H1 (cell line): ENCODE measurements around the gene RGS17. TPM values are rescaled to one million over a fixed set of nuclear protein-coding genes. Genes with fewer than 3 reads are reported as not detected.

Experiments
- CTCF ChIA-PET: fragments of 300-600 bp; sonication (Branson Sonifier 250); formaldehyde crosslinking; loops from one replicate; lab custom pipeline; 2021; ENCODE audit not compliant: partially characterized antibody; lab: Charles Lee
- POLR2A ChIA-PET: fragments of 300-600 bp; sonication (Branson Sonifier 250); formaldehyde crosslinking; loops from one replicate; lab custom pipeline; 2021; ENCODE audit warnings: inconsistent platforms; ENCODE audit not compliant: partially characterized antibody; lab: Charles Lee
- DNase-seq, 2 experiments: peaks; one replicate each; pipeline versions ENCODE4 v3.0.0 to v3.0.0-alpha.2; 2010 to 2022; ENCODE audit warnings: low spot score in 2 of 2, low read depth in 1 of 2, mixed read lengths in 1 of 2
- FAIRE-seq: peaks from 2 replicates; lab custom pipeline; 2011; peaks lifted over from hg19 to GRCh38; lab: Jason Lieb, UNC
- H2AFZ ChIP-seq: 2 replicates; pipeline ENCODE4 v1.8.1; 2012; ENCODE audit warnings: low read length, inconsistent platforms
- H2AK5ac ChIP-seq: 2 replicates; pipeline ENCODE4 v1.6.1; 2013; ENCODE audit warnings: low read depth, low read length
- H2BK120ac ChIP-seq: replicated peaks from 2 replicates; pipeline ENCODE3; 2013; ENCODE audit warnings: low read depth, low read length, inconsistent platforms
- H2BK12ac ChIP-seq: 2 replicates; pipeline ENCODE4 v1.6.1; 2013; ENCODE audit warnings: low read depth, low read length
- H2BK15ac ChIP-seq: 2 replicates; pipeline ENCODE4 v1.6.1; 2013; ENCODE audit warnings: low read length
- H2BK20ac ChIP-seq: 2 replicates; pipeline ENCODE4 v1.6.1; 2013; ENCODE audit warnings: low read length
- H2BK5ac ChIP-seq: 2 replicates; pipeline ENCODE4 v1.6.1; 2013; ENCODE audit warnings: low read depth, low read length
- H3K14ac ChIP-seq: 2 replicates; pipeline ENCODE4 v1.6.1; 2013; ENCODE audit warnings: inconsistent platforms; ENCODE audit not compliant: insufficient read length
- H3K18ac ChIP-seq: 2 replicates; pipeline ENCODE4 v1.6.1; 2013; ENCODE audit warnings: low read length; ENCODE audit errors: extremely low read depth
- H3K23ac ChIP-seq: 2 replicates; pipeline ENCODE4 v1.6.1; 2013; ENCODE audit warnings: inconsistent platforms; ENCODE audit not compliant: insufficient read length
- H3K23me2 ChIP-seq: 2 replicates; pipeline ENCODE4 v1.6.1; 2013; ENCODE audit warnings: low read depth, low read length
- H3K27ac ChIP-seq: 2 replicates; pipeline ENCODE4 v1.6.1; 2011; ENCODE audit warnings: low read depth, low read length, inconsistent platforms
- H3K27me3 ChIP-seq, 4 experiments: replicated peaks in 1 of 4; 1 replicate in 1 of 4; 2 replicates in 3 of 4; pipeline versions ENCODE4 v1.6.1 to v1.8.1; 2011 to 2013; ENCODE audit warnings: low read length in 3 of 4, mild to moderate bottlenecking in 3 of 4, inconsistent platforms in 2 of 4, mixed read lengths in 2 of 4, moderate library complexity in 1 of 4; ENCODE audit not compliant: control insufficient read depth in 3 of 4, insufficient read depth in 3 of 4; ENCODE audit errors: extremely low read depth in 1 of 4
- H3K36me3 ChIP-seq, 4 experiments: 2 replicates each; pipeline versions ENCODE4 v1.6.1 to v1.8.1; 2011 to 2013; ENCODE audit warnings: mild to moderate bottlenecking in 4 of 4, low read length in 3 of 4, moderate library complexity in 2 of 4, control low read depth in 1 of 4, inconsistent platforms in 1 of 4; ENCODE audit not compliant: insufficient read depth in 4 of 4, control insufficient read depth in 2 of 4
- H3K4ac ChIP-seq: replicated peaks from 2 replicates; pipeline ENCODE3; 2013; ENCODE audit warnings: low read length, low read depth, mixed read lengths, inconsistent platforms; ENCODE audit not compliant: insufficient read length
- H3K4me1 ChIP-seq, 4 experiments: replicated peaks in 1 of 4; 1 replicate in 1 of 4; 2 replicates in 3 of 4; pipeline versions ENCODE4 v1.6.1 to v1.8.1; 2011 to 2013; ENCODE audit warnings: low read length in 3 of 4, inconsistent platforms in 2 of 4, mixed read lengths in 1 of 4; ENCODE audit not compliant: insufficient read depth in 4 of 4, control insufficient read depth in 3 of 4
- H3K4me2 ChIP-seq, 2 experiments: 2 replicates each; pipeline versions ENCODE4 v1.6.1 to v1.8.1; 2011 to 2013; ENCODE audit warnings: low read depth in 2 of 2, low read length in 2 of 2, control low read depth in 1 of 2, inconsistent platforms in 1 of 2, mild to moderate bottlenecking in 1 of 2; ENCODE audit not compliant: insufficient read depth in 1 of 2
- H3K4me3 ChIP-seq, 4 experiments: fragments of 200-600, 300-600 bp in 1 of 4; sonication (generic), shearing (Covaris generic), sonication (Bioruptor Twin) in 1 of 4; 2 replicates each; pipeline versions ENCODE4 v1.5.1 to v1.8.1; 2011 to 2016; ENCODE audit warnings: low read length in 4 of 4, low read depth in 3 of 4, control low read depth in 2 of 4, inconsistent platforms in 2 of 4, mild to moderate bottlenecking in 2 of 4, mixed read lengths in 1 of 4, moderate library complexity in 1 of 4; ENCODE audit not compliant: insufficient read depth in 2 of 4; ENCODE audit errors: extremely low read depth in 1 of 4
- H3K56ac ChIP-seq: replicated peaks from 2 replicates; pipeline ENCODE3; 2013; ENCODE audit warnings: low read depth, mild to moderate bottlenecking, mixed read lengths, low read length, inconsistent platforms; ENCODE audit not compliant: insufficient read length
- H3K79me1 ChIP-seq: 2 replicates; pipeline ENCODE4 v1.6.1; 2013; ENCODE audit warnings: low read depth, low read length, control low read depth
- H3K79me2 ChIP-seq, 2 experiments: 2 replicates each; pipeline versions ENCODE4 v1.6.1 to v1.8.1; 2012 to 2013; ENCODE audit warnings: low read length in 2 of 2, mild to moderate bottlenecking in 2 of 2, inconsistent platforms in 1 of 2; ENCODE audit not compliant: insufficient read depth in 2 of 2, control insufficient read depth in 1 of 2
- H3K9ac ChIP-seq, 4 experiments: replicated peaks in 1 of 4; 1 replicate in 1 of 4; 2 replicates in 3 of 4; pipeline versions ENCODE4 v1.6.1 to v1.8.1; 2011 to 2013; ENCODE audit warnings: low read depth in 3 of 4, low read length in 3 of 4, control low read depth in 2 of 4, mild to moderate bottlenecking in 2 of 4, moderate library complexity in 2 of 4, inconsistent platforms in 1 of 4; ENCODE audit errors: extremely low read depth in 1 of 4
- H3K9me3 ChIP-seq, 2 experiments: 2 replicates each; pipeline versions ENCODE4 v1.6.1 to v1.8.1; 2012 to 2013; ENCODE audit warnings: mild to moderate bottlenecking in 2 of 2, moderate library complexity in 2 of 2, control low read depth in 1 of 2, inconsistent platforms in 1 of 2, low read depth in 1 of 2, low read length in 1 of 2, mixed read lengths in 1 of 2; ENCODE audit not compliant: insufficient read depth in 2 of 2
- H4K20me1 ChIP-seq, 2 experiments: replicated peaks in 1 of 2; 2 replicates each; pipeline versions ENCODE3 to v1.8.1; 2011 to 2013; ENCODE audit warnings: inconsistent platforms in 2 of 2, low read length in 2 of 2, mild to moderate bottlenecking in 1 of 2; ENCODE audit not compliant: insufficient read depth in 2 of 2, control insufficient read depth in 1 of 2
- H4K5ac ChIP-seq: 2 replicates; pipeline ENCODE4 v1.6.1; 2013; ENCODE audit warnings: low read length, low read depth, mixed read lengths, inconsistent platforms; ENCODE audit not compliant: insufficient read length
- H4K8ac ChIP-seq: 2 replicates; pipeline ENCODE4 v1.8.0; 2013; ENCODE audit warnings: mild to moderate bottlenecking, moderate library complexity, low read length, inconsistent platforms; ENCODE audit not compliant: insufficient read depth; ENCODE audit errors: extremely low read depth
- H4K91ac ChIP-seq: replicated peaks from 2 replicates; pipeline ENCODE3; 2013; ENCODE audit warnings: low read length, mixed read lengths, inconsistent platforms; ENCODE audit not compliant: insufficient read length
- CREB1 ChIP-seq: IDR thresholded peaks from 2 replicates; pipeline ENCODE4 v1.6.1; 2012; ENCODE audit warnings: inconsistent platforms
- JUND ChIP-seq: IDR thresholded peaks from 2 replicates; pipeline ENCODE4 v1.6.1; 2011; ENCODE audit warnings: mild to moderate bottlenecking, improper control_type of control experiment, low read length
- PHF8 ChIP-seq: fragments of 200-600 bp; sonication (generic); conservative IDR thresholded peaks from 2 replicates; pipeline ENCODE4 v1.7.1; 2012; ENCODE audit warnings: low read depth, mild to moderate bottlenecking, inconsistent platforms, low read length, moderate library complexity
- YY1 ChIP-seq: IDR thresholded peaks from 2 replicates; pipeline ENCODE4 v1.6.1; 2011; ENCODE audit warnings: low read depth, mild to moderate bottlenecking, low read length
- WGBS, 2 experiments: shearing (Covaris generic) in 1 of 2; methylation state at CpG; one replicate each; pipeline versions ENCODE4 v1.1.6 to v1.1.7; 2013 to 2015; ENCODE audit warnings: low lambda C conversion rate in 2 of 2, mixed read lengths in 2 of 2, inconsistent platforms in 1 of 2, low coverage in 1 of 2, missing lambda C conversion rate in 1 of 2; ENCODE audit not compliant: insufficient replicate concordance in 2 of 2, insufficient coverage in 1 of 2, insufficient read length in 1 of 2; ENCODE audit errors: extremely low coverage in 1 of 2, missing lambda C conversion rate in 1 of 2; 5-methylcytosine and 5-hydroxymethylcytosine counted together
- polyA plus RNA-seq, 7 experiments: library from polyadenylated mRNA; depleted of rRNA in 3 of 7; stranded (reverse) in 5 of 7; unstranded in 2 of 7; fragments of >200 nt in 5 of 7; fragments of 200-250 nt in 2 of 7; gene quantifications; 1 replicate in 5 of 7; 2 replicates in 1 of 7; 4 replicates in 1 of 7; pipeline versions ENCODE4 v1.2.1 to v1.2.3, GENCODE V29; 2011 to 2013; ENCODE audit warnings: missing spikeins in 2 of 7, mixed read lengths in 2 of 7
- total RNA-seq: library from RNA; stranded (reverse); fragmentation: NEBNext Ultra II Directional; extraction: Animal tissue kit (Norgen Biotek cat#: 25700); gene quantifications from 2 replicates; pipeline ENCODE4 v1.2.1, GENCODE V29; 2021
- TF ChIP-seq, protein P1 (sequence below): IDR thresholded peaks from 2 replicates; pipeline ENCODE4 v1.6.1; 2012; ENCODE audit warnings: inconsistent platforms

The RGS17 gene
- total and polyA plus RNA-seq, 2 of the 8 experiments (the other 6 are each of a cell fraction or from before 2014, with no cell fraction given): 2.0 to 12.2 TPM

- DNase-seq (no peak), FAIRE-seq (no peak)
- H3K79me1 ChIP-seq: no peaks in the 10 kb centered on the region
- POLR2A ChIA-PET: no interaction called here
- no peak overlapping the region for H3K4me3 ChIP-seq
- no peak overlapping the region for H2BK15ac ChIP-seq
- no peak overlapping the region for H2BK5ac ChIP-seq
- no peak overlapping the region for H2BK12ac ChIP-seq
- no peaks in the 10 kb centered on the region for H3K36me3 ChIP-seq
- WGBS, 2 experiments: 86% methylated on average over 2 of the region's 2 CpGs; no CpG with 5 or more reads in 1 of the 2 experiments
- no peak for TF ChIP-seq JUND
- TF ChIP-seq, protein P1, sequence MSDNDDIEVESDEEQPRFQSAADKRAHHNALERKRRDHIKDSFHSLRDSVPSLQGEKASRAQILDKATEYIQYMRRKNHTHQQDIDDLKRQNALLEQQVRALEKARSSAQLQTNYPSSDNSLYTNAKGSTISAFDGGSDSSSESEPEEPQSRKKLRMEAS: no peak
- no peak for TF ChIP-seq YY1
- TF ChIP-seq CREB1: no peak
- TF ChIP-seq PHF8: no peak
- peaks cover 0 to 3% of the 10 kb centered on the region in 2 experiments; a peak in 1 of 4 replicates for H3K9me3 ChIP-seq
- H4K91ac ChIP-seq: no peak overlapping the region
- no peak overlapping the region for H3K23ac ChIP-seq
- H3K4me2 ChIP-seq: no peak overlapping the region
- no peak overlapping the region for H3K14ac ChIP-seq
- no peak overlapping the region for H4K8ac ChIP-seq
- CTCF ChIA-PET: interaction anchor here (0.6 to 0.9 kb wide), 2 partner anchors 9 to 60 kb away, joined by 3 to 4 read pairs; no protein-coding TSS in a partner anchor
- peaks cover 5% of the 10 kb centered on the region for H3K23me2 ChIP-seq
- no peak overlapping the region for H2BK120ac ChIP-seq
- no peak overlapping the region for H3K27ac ChIP-seq
- peak overlapping the region; percentile 69 for H3K4ac ChIP-seq
- H3K18ac ChIP-seq: no peak overlapping the region
- no peak overlapping the region for H3K56ac ChIP-seq
- no peak overlapping the region for H2AK5ac ChIP-seq
- no peaks in the 10 kb centered on the region for H3K79me2 ChIP-seq
- H2BK20ac ChIP-seq: no peak overlapping the region
- H4K5ac ChIP-seq: no peak overlapping the region
- H3K27me3 ChIP-seq: peaks cover 0 to 8% (median under 1%) of the 10 kb centered on the region in 4 experiments; a peak in 2 of 7 replicates
- H4K20me1 ChIP-seq: no peaks in the 10 kb centered on the region
- H3K9ac ChIP-seq: no peak overlapping the region
- no peaks in the 10 kb centered on the region for H3K4me1 ChIP-seq
- no peak overlapping the region for H2AFZ ChIP-seq
These were observed 4.6 kb upstream of the RGS17 start for GRCh38 chr6:153135681-153136080.
